Peyer's patch (tissue), 4 donors: ENCODE measurements around the gene CPB2.

Experiments used
- POLR2A ChIP-seq, 2 donors: fragments of 450-650 bp; IDR thresholded peaks; one replicate each; pipeline ENCODE4 v1.5.1; 2017; ENCODE audit warnings: antibody characterized with exemption in 2 of 2, mild to moderate bottlenecking in 2 of 2, moderate library complexity in 2 of 2
- TF ChIP-seq, protein P1 (sequence below), 6 experiments: fragments of 450-650 bp in 4 of 6; fragments of 200-600 bp in 2 of 6; sonication (generic) in 1 of 6; IDR thresholded peaks; one replicate each; pipeline ENCODE4 v1.5.1; 2017 to 2019; ENCODE audit warnings: antibody characterized with exemption in 6 of 6, mild to moderate bottlenecking in 3 of 6, moderate library complexity in 1 of 6

DNA sequence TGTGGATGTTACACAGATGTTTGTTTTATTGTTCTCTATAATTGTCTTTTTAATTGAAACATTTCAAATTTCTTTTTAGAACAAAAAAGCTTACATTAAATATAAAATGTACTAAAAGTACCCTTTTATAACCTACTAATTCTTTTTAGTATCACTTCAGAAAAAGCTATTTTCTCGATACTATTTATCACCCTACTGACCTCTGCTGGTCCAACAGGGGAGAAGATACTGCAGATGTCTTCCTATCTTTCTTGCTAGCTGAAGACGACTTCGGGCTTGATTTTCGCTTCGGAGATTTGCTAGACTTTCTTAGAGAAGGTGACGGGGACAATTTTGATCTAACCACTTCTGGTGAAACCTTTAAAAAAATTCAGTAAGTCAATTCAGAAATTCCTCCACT, 94.7 kb downstream of the CPB2 start:
- TF ChIP-seq, protein P1, sequence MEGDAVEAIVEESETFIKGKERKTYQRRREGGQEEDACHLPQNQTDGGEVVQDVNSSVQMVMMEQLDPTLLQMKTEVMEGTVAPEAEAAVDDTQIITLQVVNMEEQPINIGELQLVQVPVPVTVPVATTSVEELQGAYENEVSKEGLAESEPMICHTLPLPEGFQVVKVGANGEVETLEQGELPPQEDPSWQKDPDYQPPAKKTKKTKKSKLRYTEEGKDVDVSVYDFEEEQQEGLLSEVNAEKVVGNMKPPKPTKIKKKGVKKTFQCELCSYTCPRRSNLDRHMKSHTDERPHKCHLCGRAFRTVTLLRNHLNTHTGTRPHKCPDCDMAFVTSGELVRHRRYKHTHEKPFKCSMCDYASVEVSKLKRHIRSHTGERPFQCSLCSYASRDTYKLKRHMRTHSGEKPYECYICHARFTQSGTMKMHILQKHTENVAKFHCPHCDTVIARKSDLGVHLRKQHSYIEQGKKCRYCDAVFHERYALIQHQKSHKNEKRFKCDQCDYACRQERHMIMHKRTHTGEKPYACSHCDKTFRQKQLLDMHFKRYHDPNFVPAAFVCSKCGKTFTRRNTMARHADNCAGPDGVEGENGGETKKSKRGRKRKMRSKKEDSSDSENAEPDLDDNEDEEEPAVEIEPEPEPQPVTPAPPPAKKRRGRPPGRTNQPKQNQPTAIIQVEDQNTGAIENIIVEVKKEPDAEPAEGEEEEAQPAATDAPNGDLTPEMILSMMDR (IDR thresholded peaks at IDR 0.05) = no peak
- TF ChIP-seq POLR2A (IDR thresholded peaks at IDR 0.05) = no peak
